ENCODE results near the gene ANKRD60. TPM values are rescaled to one million over a fixed set of nuclear protein-coding genes. Genes with fewer than 3 reads are reported as not detected.
A peak's percentile ranks its signal among the peaks of the same experiment; 100 is the strongest.

ANKRD60 gene
- total RNA-seq, 1 experiment from 2014 or later, result not detected

- no peak overlapping the region for H4K5ac ChIP-seq (ENCODE audit: insufficient read length, low read depth, low read length)
- H4K20me1 ChIP-seq (ENCODE audit: control insufficient read depth, insufficient read depth, insufficient read length), result no peaks in the 10 kb centered on the region
- H4K8ac ChIP-seq (replicated peaks; ENCODE audit: insufficient read length, low read depth, low read length), result no peak overlapping the region
- no peak overlapping the region for H2BK120ac ChIP-seq (ENCODE audit: low read depth, low read length, poor library complexity, severe bottlenecking)
- H3K27me3 Mint-ChIP-seq (ENCODE audit: low read depth), result peaks cover 17% of the 10 kb centered on the region
- H2BK15ac ChIP-seq (ENCODE audit: low read depth, low read length), result no peak overlapping the region
- H3K18ac ChIP-seq (ENCODE audit: insufficient read length, low read depth, low read length), result no peak overlapping the region
- DNase-seq, result no peak
- H3K27ac Mint-ChIP-seq, result no peak overlapping the region
- no peak overlapping the region for H2BK12ac ChIP-seq (ENCODE audit: insufficient read length, low read depth, low read length)
- H2AFZ ChIP-seq (ENCODE audit: low read length), result no peak overlapping the region
- no peak overlapping the region for H2BK20ac ChIP-seq (ENCODE audit: low read depth, low read length, poor library complexity, severe bottlenecking)
- no peak overlapping the region for H3K56ac ChIP-seq (ENCODE audit: insufficient read length, low read depth, low read length)
- no peak overlapping the region for H3K9ac ChIP-seq (ENCODE audit: extremely low read depth, insufficient read length, low read length)
- no peaks in the 10 kb centered on the region for H3K27me3 ChIP-seq (ENCODE audit: insufficient read depth, low read length)
- no CpG with 5 or more reads among the region's 24 CpGs for WGBS (ENCODE audit: extremely low coverage, insufficient read length, low lambda C conversion rate)
- H3K79me1 ChIP-seq (ENCODE audit: insufficient read depth, low read depth, low read length, poor library complexity, severe bottlenecking), result no peaks in the 10 kb centered on the region
- H3K27ac ChIP-seq (ENCODE audit: insufficient read length, low read depth, low read length), result no peak overlapping the region
- H3K23ac ChIP-seq (ENCODE audit: insufficient read length, low read depth, low read length), result no peak overlapping the region
- peaks cover 5 to 10% of the 10 kb centered on the region in 2 experiments for H3K9me3 Mint-ChIP-seq
- H3K4me3 Mint-ChIP-seq, result peak overlapping the region in 1 of 2 experiments; percentile 15; a peak in 1 of 5 replicates
- no peak overlapping the region for H2BK5ac ChIP-seq (ENCODE audit: insufficient read length, low read length)
- no peak overlapping the region for H3K4me2 ChIP-seq (ENCODE audit: insufficient read depth, insufficient read length, low read length)
- no peaks in the 10 kb centered on the region for H3K4me1 ChIP-seq (ENCODE audit: insufficient read depth, low read length)
- H3K4ac ChIP-seq (ENCODE audit: low read depth, low read length), result no peak overlapping the region
- no peak overlapping the region for H4K91ac ChIP-seq (ENCODE audit: insufficient read length, low read depth, low read length)
- H3K79me2 ChIP-seq (ENCODE audit: insufficient read depth, low read length), result no peaks in the 10 kb centered on the region
- no peaks in the 10 kb centered on the region for H3K23me2 ChIP-seq (ENCODE audit: insufficient read length, low read depth, low read length, poor library complexity, severe bottlenecking)
- no peak overlapping the region; the same call in 1 of the 2 replicates for H3K14ac ChIP-seq (ENCODE audit: insufficient read depth, low read length)
- no peaks in the 10 kb centered on the region; a peak in 2 of 7 replicates for H3K36me3 Mint-ChIP-seq (ENCODE audit: insufficient read depth in 1 of 3, low read depth in 3 of 3)
- TF ChIP-seq CTCF (conservative IDR thresholded peaks at IDR 0.05), result no peak
- no peak overlapping the region for H3T11ph ChIP-seq (ENCODE audit: low read length)
- no peaks in the 10 kb centered on the region for H3K9me3 ChIP-seq (ENCODE audit: control insufficient read depth, low read depth, low read length)
- H3K4me1 Mint-ChIP-seq, result no peaks in the 10 kb centered on the region
- no peak overlapping the region for H2AK5ac ChIP-seq (ENCODE audit: insufficient read length, low read length)
Observed at GRCh38 chr20:58196402-58197184, 31.9 kb downstream of the ANKRD60 start.
